ENCODE results near the gene RMDN3. TPM values are rescaled to one million over a fixed set of nuclear protein-coding genes. Genes with fewer than 3 reads are reported as not detected.
A peak's percentile ranks its signal among the peaks of the same experiment; 100 is the strongest.

The RMDN3 gene
- total and polyA plus RNA-seq, 4 donors = 20.9 to 94.4 (median 43.1) TPM

DNA sequence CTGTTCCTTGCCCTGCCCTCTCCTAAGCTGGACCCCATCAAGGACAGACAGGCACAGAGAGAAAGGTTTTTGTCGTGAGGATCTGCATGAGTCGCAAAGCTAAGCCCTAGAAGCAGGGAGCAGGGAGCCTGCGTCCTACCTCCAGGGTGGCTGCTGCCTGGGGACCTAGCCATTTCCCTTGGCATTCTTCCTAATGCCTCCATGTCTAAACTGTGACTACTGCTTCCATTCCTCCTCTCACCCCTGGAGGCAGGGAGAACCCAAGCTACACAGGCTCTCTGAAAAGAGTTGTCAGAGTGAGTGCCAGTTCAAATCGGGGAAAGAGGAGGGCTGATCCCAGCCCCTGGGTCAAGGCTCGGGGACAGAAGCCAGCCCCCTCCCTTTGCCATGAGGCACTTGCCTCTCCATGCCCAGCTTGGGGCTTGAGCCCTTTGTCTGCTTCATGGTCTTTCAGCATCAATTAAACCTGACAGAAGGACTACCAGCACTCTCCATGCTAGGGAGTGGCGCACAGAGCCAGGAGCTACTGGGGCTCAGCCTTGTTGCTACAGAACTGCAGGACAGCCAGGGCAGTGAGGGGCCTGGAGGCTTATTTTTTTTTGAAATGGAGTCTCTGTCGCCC is 11.3 kb upstream of the RMDN3 start:
- Histone ChIP-seq H3K4me1 (ENCODE audit: control insufficient read depth in 5 of 5, insufficient read depth in 5 of 5, low read length in 5 of 5) (peaks cover 0 to 31% (median 0%) of the 10 kb centered on the region in 5 donors), H3K9ac (ENCODE audit: insufficient read depth in 1 of 2, low read length in 2 of 2) (no peak overlapping the region), H3K27ac (ENCODE audit: low read depth in 1 of 2, low read length in 1 of 2) (no peak overlapping the region), H3K9me3 (ENCODE audit: control insufficient read depth in 4 of 4, insufficient read depth in 3 of 4, low read length in 3 of 4) (no peaks in the 10 kb centered on the region), H3K4me3 (no peak overlapping the region), H3K27me3 (ENCODE audit: control insufficient read depth in 3 of 3, insufficient read depth in 3 of 3, low read length in 2 of 3) (no peaks in the 10 kb centered on the region), H3K36me3 (ENCODE audit: control insufficient read depth in 4 of 4, insufficient read depth in 4 of 4, low read length in 4 of 4) (peaks cover 0 to 18% (median 3%) of the 10 kb centered on the region in 4 donors)
- TF ChIP-seq, protein P1, sequence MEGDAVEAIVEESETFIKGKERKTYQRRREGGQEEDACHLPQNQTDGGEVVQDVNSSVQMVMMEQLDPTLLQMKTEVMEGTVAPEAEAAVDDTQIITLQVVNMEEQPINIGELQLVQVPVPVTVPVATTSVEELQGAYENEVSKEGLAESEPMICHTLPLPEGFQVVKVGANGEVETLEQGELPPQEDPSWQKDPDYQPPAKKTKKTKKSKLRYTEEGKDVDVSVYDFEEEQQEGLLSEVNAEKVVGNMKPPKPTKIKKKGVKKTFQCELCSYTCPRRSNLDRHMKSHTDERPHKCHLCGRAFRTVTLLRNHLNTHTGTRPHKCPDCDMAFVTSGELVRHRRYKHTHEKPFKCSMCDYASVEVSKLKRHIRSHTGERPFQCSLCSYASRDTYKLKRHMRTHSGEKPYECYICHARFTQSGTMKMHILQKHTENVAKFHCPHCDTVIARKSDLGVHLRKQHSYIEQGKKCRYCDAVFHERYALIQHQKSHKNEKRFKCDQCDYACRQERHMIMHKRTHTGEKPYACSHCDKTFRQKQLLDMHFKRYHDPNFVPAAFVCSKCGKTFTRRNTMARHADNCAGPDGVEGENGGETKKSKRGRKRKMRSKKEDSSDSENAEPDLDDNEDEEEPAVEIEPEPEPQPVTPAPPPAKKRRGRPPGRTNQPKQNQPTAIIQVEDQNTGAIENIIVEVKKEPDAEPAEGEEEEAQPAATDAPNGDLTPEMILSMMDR (IDR thresholded peaks at IDR 0.05; ENCODE audit: control extremely low read depth, extremely low read depth) = no peak
- 85 to 94% methylated on average over 7 of the region's 7 CpGs for WGBS, 2 donors
- ATAC-seq (ENCODE audit: insufficient read depth, low FRiP score) = no peak
- DNase-seq = no peak

DNA sequence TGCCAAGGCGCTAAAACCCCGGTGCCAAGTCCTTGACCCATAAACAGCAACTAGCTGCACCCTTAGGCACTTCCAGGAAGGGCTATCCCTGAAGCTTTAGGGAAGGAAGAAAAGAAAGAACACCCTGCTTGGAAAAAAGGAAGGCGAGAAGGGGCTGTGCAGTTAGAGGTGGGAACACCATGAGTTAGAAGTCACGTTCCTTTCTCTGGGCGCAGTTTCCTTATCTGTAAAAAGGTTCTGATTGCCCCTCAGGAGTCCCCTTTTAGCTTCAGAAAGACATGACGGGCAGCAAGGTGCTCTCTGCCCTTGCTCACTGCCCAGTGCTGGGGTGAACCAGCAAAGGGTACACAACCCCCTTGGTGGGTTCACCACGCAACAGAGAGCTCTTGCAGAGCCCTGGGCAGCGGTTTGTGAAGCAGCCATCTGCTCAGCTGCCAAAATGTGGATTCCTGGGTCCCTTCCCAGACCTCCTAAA is 9.6 kb upstream of the RMDN3 start:
- DNase-seq (peak in 2 of 3 donors; percentile 31 to 58), ATAC-seq (ENCODE audit: insufficient read depth, low FRiP score) (no peak)
- H3K27me3 ChIP-seq (ENCODE audit: control insufficient read depth in 3 of 3, insufficient read depth in 3 of 3, low read length in 2 of 3) = no peaks in the 10 kb centered on the region
- H3K27ac ChIP-seq (ENCODE audit: low read depth in 1 of 2, low read length in 1 of 2) = peak overlapping the region in 1 of 2 donors; percentile 89
- TF ChIP-seq, protein P1 (IDR thresholded peaks at IDR 0.05; ENCODE audit: control extremely low read depth, extremely low read depth) = no peak
- no peaks in the 10 kb centered on the region for H3K9me3 ChIP-seq (ENCODE audit: control insufficient read depth in 4 of 4, insufficient read depth in 3 of 4, low read length in 3 of 4)
- peak overlapping the region in 1 of 2 donors; percentile 72 for H3K9ac ChIP-seq (ENCODE audit: insufficient read depth in 1 of 2, low read length in 2 of 2)
- peaks cover 0 to 14% (median under 1%) of the 10 kb centered on the region in 4 donors for H3K36me3 ChIP-seq (ENCODE audit: control insufficient read depth in 4 of 4, insufficient read depth in 4 of 4, low read length in 4 of 4)
- peaks cover 0 to 31% (median 0%) of the 10 kb centered on the region in 5 donors for H3K4me1 ChIP-seq (ENCODE audit: control insufficient read depth in 5 of 5, insufficient read depth in 5 of 5, low read length in 5 of 5)
- H3K4me3 ChIP-seq = no peak overlapping the region
- 22 to 30% methylated on average over 8 of the region's 8 CpGs for WGBS, 2 donors

DNA sequence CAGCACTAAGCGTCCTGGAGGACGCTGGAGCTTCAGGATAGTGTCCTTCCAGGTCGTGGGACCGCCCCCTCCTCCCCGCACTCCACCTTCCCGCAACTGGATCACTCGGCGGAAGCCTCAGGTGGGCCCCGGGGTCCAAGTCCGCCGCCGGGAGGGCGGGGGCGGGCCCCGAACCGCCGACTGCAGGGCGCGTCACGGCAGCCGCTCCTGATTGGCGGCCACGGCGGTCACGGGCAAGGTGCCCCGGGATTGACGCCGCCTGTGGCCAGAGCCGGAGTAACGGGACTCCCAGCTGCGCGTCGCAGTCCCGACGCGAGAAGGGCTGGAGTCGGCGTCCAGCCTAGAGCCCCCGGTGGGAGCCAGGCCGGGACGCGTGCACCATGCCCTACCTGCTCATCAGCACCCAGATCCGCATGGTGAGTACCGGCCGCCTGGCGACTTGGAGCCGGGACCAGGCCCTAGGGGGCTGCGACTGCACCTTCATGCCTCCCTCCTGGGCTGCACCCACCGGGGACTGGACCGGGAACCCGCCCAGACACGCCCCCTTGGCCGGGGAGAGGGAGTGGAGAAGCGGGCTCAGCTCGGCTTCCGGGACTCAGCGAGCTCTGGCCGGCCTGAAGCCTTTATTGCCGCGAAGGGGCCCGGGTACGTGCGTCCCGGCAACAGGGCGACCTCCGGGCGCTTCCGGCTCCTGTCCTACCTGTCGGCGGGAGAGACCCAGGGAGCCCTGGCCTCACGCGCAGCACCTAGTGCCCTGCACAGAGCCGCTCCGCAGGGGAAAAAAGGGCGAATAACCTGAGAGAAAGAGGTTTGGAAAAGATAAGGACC is 9.0 kb upstream of the RMDN3 start, which contains the start of gene GCHFR:
Gene GCHFR (plus strand): TSS at position 268 of the 828 bp plus-strand sequence. CDS start 113 bp downstream, at position 381.
- Histone ChIP-seq H3K27ac (ENCODE audit: low read depth in 1 of 2, low read length in 1 of 2) (peak within 1 kb of the TSS in 1 of 2 donors; percentile 89), H3K9me3 (ENCODE audit: control insufficient read depth in 4 of 4, insufficient read depth in 3 of 4, low read length in 3 of 4) (no peaks in the 10 kb centered on the region), H3K27me3 (ENCODE audit: control insufficient read depth in 3 of 3, insufficient read depth in 3 of 3, low read length in 2 of 3) (no peaks in the 10 kb centered on the region), H3K36me3 (ENCODE audit: control insufficient read depth in 4 of 4, insufficient read depth in 4 of 4, low read length in 4 of 4) (peaks cover 0 to 14% (median 0%) of the 10 kb centered on the region in 4 donors), H3K4me3 (peak within 1 kb of the TSS; percentile 46), H3K9ac (ENCODE audit: insufficient read depth in 1 of 2, low read length in 2 of 2) (peak within 1 kb of the TSS in 1 of 2 donors; percentile 72), H3K4me1 (ENCODE audit: control insufficient read depth in 5 of 5, insufficient read depth in 5 of 5, low read length in 5 of 5) (peaks cover 0 to 31% (median 0%) of the 10 kb centered on the region in 5 donors)
- peak; percentile 86 for ATAC-seq (ENCODE audit: insufficient read depth, low FRiP score)
- 1% methylated on average over 69 to 75 of the region's 75 CpGs for WGBS, 2 donors
- peak; percentile 87 for DNase-seq
- TF ChIP-seq, protein P1 (IDR thresholded peaks at IDR 0.05; ENCODE audit: control extremely low read depth, extremely low read depth) = no peak

Data from lung (tissue), 12 donors.